Measurements from ENCODE around the gene CPOX. TPM values are rescaled to one million over a fixed set of nuclear protein-coding genes. Genes with fewer than 3 reads are reported as not detected.

The CPOX gene
- total RNA-seq, 6 experiments from 2014 or later: 18.0 to 27.6 (median 19.6) TPM

GRCh38 chr3:98531622-98532274 lies 61.7 kb downstream of the CPOX start, which contains the start of gene GPR15:
TSS of gene GPR15 (plus strand) at chr3:98531978. CDS start at chr3:98532034, 56 bp downstream.
- Mint-ChIP-seq H3K36me3 (ENCODE audit: low read depth) (no peaks in the 10 kb centered on the region), H3K27ac (no peak within 1 kb of the TSS), H3K9me3 (no peaks in the 10 kb centered on the region), H3K4me3 (no peak within 1 kb of the TSS), H3K4me1 (ENCODE audit: low read depth) (no peaks in the 10 kb centered on the region), H3K27me3 (ENCODE audit: insufficient read depth) (peaks cover 16% of the 10 kb centered on the region)
- TF ChIP-seq CTCF (IDR thresholded peaks at IDR 0.05): no peak
- DNase-seq: no peak

GRCh38 chr3:98530676-98531075 lies 62.7 kb downstream of the CPOX start:
- no peak for TF ChIP-seq CTCF (IDR thresholded peaks at IDR 0.05)
- DNase-seq: no peak
- Mint-ChIP-seq H3K4me3 (no peak overlapping the region), H3K27ac (no peak overlapping the region), H3K9me3 (no peaks in the 10 kb centered on the region), H3K4me1 (ENCODE audit: low read depth) (no peaks in the 10 kb centered on the region), H3K36me3 (ENCODE audit: low read depth) (no peaks in the 10 kb centered on the region), H3K27me3 (ENCODE audit: insufficient read depth) (peaks cover 16% of the 10 kb centered on the region)

GRCh38 chr3:98529856-98530459 lies 63.5 kb downstream of the CPOX start:
- peaks cover 16% of the 10 kb centered on the region for H3K27me3 Mint-ChIP-seq (ENCODE audit: insufficient read depth)
- H3K27ac Mint-ChIP-seq: no peak overlapping the region
- TF ChIP-seq CTCF (IDR thresholded peaks at IDR 0.05): no peak
- no peak overlapping the region for H3K4me3 Mint-ChIP-seq
- H3K4me1 Mint-ChIP-seq (ENCODE audit: low read depth): no peaks in the 10 kb centered on the region
- H3K9me3 Mint-ChIP-seq: no peaks in the 10 kb centered on the region
- no peaks in the 10 kb centered on the region for H3K36me3 Mint-ChIP-seq (ENCODE audit: low read depth)
- DNase-seq: no peak

Other genes with a start within 250 kb of the CPOX start
- gene OR5K4, start 239.8 kb downstream of the CPOX start, total RNA-seq (2021; fragmentation: NEBNext Ultra II Directional; extraction: Animal tissue kit (Norgen Biotek cat#: 25700)): not detected
- not detected for gene OR5K3, start 202.9 kb downstream of the CPOX start, total RNA-seq (2021; fragmentation: NEBNext Ultra II Directional; extraction: Animal tissue kit (Norgen Biotek cat#: 25700))
- not detected for gene OR5K1, start 130.4 kb downstream of the CPOX start, total RNA-seq (2021; fragmentation: NEBNext Ultra II Directional; extraction: Animal tissue kit (Norgen Biotek cat#: 25700))
- gene OR5K2, start 95.9 kb downstream of the CPOX start, total RNA-seq (2021; fragmentation: NEBNext Ultra II Directional; extraction: Animal tissue kit (Norgen Biotek cat#: 25700)): not detected
- 10 to 100 TPM; 41.4 to 52.3 (median 48.5) TPM for gene CLDND1, start 70.7 kb downstream of the CPOX start, total RNA-seq (2021; fragmentation: NEBNext Ultra II Directional; extraction: Animal tissue kit (Norgen Biotek cat#: 25700))
- not detected for gene GPR15, start 61.6 kb downstream of the CPOX start, total RNA-seq (2021; fragmentation: NEBNext Ultra II Directional; extraction: Animal tissue kit (Norgen Biotek cat#: 25700))
- not detected for gene ST3GAL6, start 169.7 kb upstream of the CPOX start, total RNA-seq (2021; fragmentation: NEBNext Ultra II Directional; extraction: Animal tissue kit (Norgen Biotek cat#: 25700))

All from HFFc6 (cell line).